ENCODE data around the gene HOXC12.

The HOXC12 gene

GRCh38 chr12:53985692-53985993, 30.9 kb downstream of the HOXC12 start:
- DNase-seq, result no peak

GRCh38 chr12:53985994-53986685, 31.4 kb downstream of the HOXC12 start:
- no peak for DNase-seq

GRCh38 chr12:53986686-53987483, 32.2 kb downstream of the HOXC12 start:
- DNase-seq, result no peak

- no peak for DNase-seq
These were observed 33.1 kb downstream of the HOXC12 start for GRCh38 chr12:53987787-53988230.

GRCh38 chr12:53988541-53989226, 34.0 kb downstream of the HOXC12 start:
- no peak for DNase-seq

- DNase-seq, result no peak
These were observed 34.8 kb downstream of the HOXC12 start for GRCh38 chr12:53989227-53990113.

- DNase-seq, result no peak
These were observed 35.8 kb downstream of the HOXC12 start for GRCh38 chr12:53990311-53991076.

GRCh38 chr12:53991077-53991460, 36.4 kb downstream of the HOXC12 start:
- DNase-seq, result no peak

GRCh38 chr12:53992377-53992889, 37.7 kb downstream of the HOXC12 start:
- DNase-seq, result no peak

- no peak for DNase-seq
These were observed 38.7 kb downstream of the HOXC12 start for GRCh38 chr12:53993162-53994008.

GRCh38 chr12:53994009-53994263, 39.2 kb downstream of the HOXC12 start:
- no peak for DNase-seq

GRCh38 chr12:53994264-53995001, 39.7 kb downstream of the HOXC12 start:
- DNase-seq, result no peak

GRCh38 chr12:53995002-53995377, 40.3 kb downstream of the HOXC12 start:
- no peak for DNase-seq

GRCh38 chr12:53995378-53996239, 40.9 kb downstream of the HOXC12 start:
- peak; percentile 46 for DNase-seq

- no peak for DNase-seq
These were observed 41.8 kb downstream of the HOXC12 start for GRCh38 chr12:53996240-53997203.

- no peak for DNase-seq
These were observed 42.8 kb downstream of the HOXC12 start for GRCh38 chr12:53997204-53998109.
